HG02884 (cell line): ENCODE measurements around the gene PRR12.

Experiments used
- ATAC-seq: cut with Tn5 transposase; IDR thresholded peaks from one replicate; pipeline ENCODE4 v1.9.1; 2021; ENCODE audit warnings: mild to moderate bottlenecking, moderate library complexity; ENCODE audit not compliant: unreplicated experiment

The PRR12 gene

GRCh38 chr19:49641688-49642491 lies 50.9 kb downstream of the PRR12 start, which contains the start of gene SCAF1:
Gene SCAF1 (plus strand): TSS chr19:49642209. CDS start chr19:49645027, 2,818 bp downstream.
- peak; percentile 45 for ATAC-seq

- ATAC-seq = no peak
Measured at GRCh38 chr19:49642492-49643035, 51.6 kb downstream of the PRR12 start.

- ATAC-seq = no peak
Measured at GRCh38 chr19:49643466-49643865, 52.5 kb downstream of the PRR12 start.

- ATAC-seq = no peak
Measured at GRCh38 chr19:49645592-49645991, 54.6 kb downstream of the PRR12 start.

GRCh38 chr19:49645995-49646394 lies 55.0 kb downstream of the PRR12 start:
- no peak for ATAC-seq

- ATAC-seq = no peak
Measured at GRCh38 chr19:49646586-49646985, 55.6 kb downstream of the PRR12 start.

- ATAC-seq = no peak
Measured at GRCh38 chr19:49651029-49651819, 60.2 kb downstream of the PRR12 start.

- no peak for ATAC-seq
Measured at GRCh38 chr19:49651820-49652550, 61.0 kb downstream of the PRR12 start.

GRCh38 chr19:49652551-49653465 lies 61.8 kb downstream of the PRR12 start:
- no peak for ATAC-seq

GRCh38 chr19:49653466-49653806 lies 62.5 kb downstream of the PRR12 start:
- no peak for ATAC-seq

- no peak for ATAC-seq
Measured at GRCh38 chr19:49654581-49654980, 63.6 kb downstream of the PRR12 start.

GRCh38 chr19:49655570-49656455 lies 64.8 kb downstream of the PRR12 start:
- no peak for ATAC-seq

- ATAC-seq = no peak
Measured at GRCh38 chr19:49656456-49657109, 65.6 kb downstream of the PRR12 start.

- no peak for ATAC-seq
Measured at GRCh38 chr19:49657493-49658138, 66.6 kb downstream of the PRR12 start.

- no peak for ATAC-seq
Measured at GRCh38 chr19:49658139-49658517, 67.1 kb downstream of the PRR12 start.

- ATAC-seq = no peak
Measured at GRCh38 chr19:49658566-49659442, 67.8 kb downstream of the PRR12 start.

- no peak for ATAC-seq
Measured at GRCh38 chr19:49660338-49660961, 69.5 kb downstream of the PRR12 start.
